Lung (tissue), 12 donors: Measurements from ENCODE around the gene TOB1. TPM values are rescaled to one million over a fixed set of nuclear protein-coding genes. Genes with fewer than 3 reads are reported as not detected.
"Not testable (repeated sequence)": the region's sequence is repeated elsewhere in the genome, so short reads cannot be mapped to it uniquely, and the experiment has no call there.

Source experiments
- ATAC-seq: fragments of 200-7000 bp; cut with Tn5 transposase; one replicate; pipeline ENCODE4 v1.9.1; 2020; ENCODE audit warnings: moderate number of reproducible peaks; ENCODE audit not compliant: insufficient read depth, low FRiP score
- DNase-seq, 3 donors: peaks; one replicate each; pipeline ENCODE4 v3.0.0-alpha.2; 2013 to 2017
- H3K27ac ChIP-seq, 2 donors: one replicate each; pipeline ENCODE4 v1.5.1; 2013; ENCODE audit warnings: mild to moderate bottlenecking in 2 of 2, moderate library complexity in 2 of 2, control low read depth in 1 of 2, inconsistent platforms in 1 of 2, low read depth in 1 of 2, low read length in 1 of 2
- H3K27me3 ChIP-seq, 3 donors: one replicate each; pipeline ENCODE4 v1.5.1; 2013; ENCODE audit warnings: low read length in 2 of 3; ENCODE audit not compliant: control insufficient read depth in 3 of 3, insufficient read depth in 3 of 3
- H3K36me3 ChIP-seq, 4 donors: one replicate each; pipeline ENCODE4 v1.5.1; 2013; ENCODE audit warnings: low read length in 4 of 4, mild to moderate bottlenecking in 1 of 4, moderate library complexity in 1 of 4; ENCODE audit not compliant: control insufficient read depth in 4 of 4, insufficient read depth in 4 of 4
- H3K4me1 ChIP-seq, 5 donors: one replicate each; pipeline ENCODE4 v1.5.1; 2013; ENCODE audit warnings: low read length in 5 of 5, mild to moderate bottlenecking in 2 of 5, moderate library complexity in 1 of 5; ENCODE audit not compliant: control insufficient read depth in 5 of 5, insufficient read depth in 5 of 5
- H3K4me3 ChIP-seq: one replicate; pipeline ENCODE4 v1.5.1; 2013; ENCODE audit warnings: mild to moderate bottlenecking, control low read depth, moderate library complexity
- H3K9ac ChIP-seq, 2 donors: one replicate each; pipeline ENCODE4 v1.5.1; 2013; ENCODE audit warnings: low read length in 2 of 2, control low read depth in 1 of 2; ENCODE audit not compliant: insufficient read depth in 1 of 2
- H3K9me3 ChIP-seq, 4 donors: one replicate each; pipeline ENCODE4 v1.5.1; 2013; ENCODE audit warnings: low read length in 3 of 4, mild to moderate bottlenecking in 1 of 4, moderate library complexity in 1 of 4; ENCODE audit not compliant: control insufficient read depth in 4 of 4, insufficient read depth in 3 of 4
- WGBS, 2 donors: extraction: QIAGEN DNeasy Blood & Tissue Kit; methylation state at CpG; one replicate each; pipeline ENCODE4 v1.1.7; 2013; 5-methylcytosine and 5-hydroxymethylcytosine counted together
- polyA plus RNA-seq, 2 donors: library from polyadenylated mRNA; stranded (reverse); fragments of 200-250 nt; gene quantifications; one replicate each; pipeline ENCODE4 v1.2.1, GENCODE V29; 2013
- total RNA-seq, 2 donors: library from RNA; depleted of rRNA in 1 of 2; stranded (reverse); fragments of >200 nt in 1 of 2; gene quantifications; one replicate each; pipeline ENCODE4 v1.2.1, GENCODE V29; 2014 to 2021
- TF ChIP-seq, protein P1 (sequence below): IDR thresholded peaks from 2 replicates; pipeline ENCODE4 v1.5.1; 2012; ENCODE audit warnings: mild to moderate bottlenecking; ENCODE audit errors: control extremely low read depth, extremely low read depth
- donor health status: control.
- donor health status: control.
- donor health status: Bipolar disorder and iron deficiency.
- donor health status: healthy.
- donor health status: DM: yes; HTN: yes; CAD: no.

Gene TOB1
- total and polyA plus RNA-seq, 4 donors = 15.3 to 75.5 (median 29.5) TPM

DNA sequence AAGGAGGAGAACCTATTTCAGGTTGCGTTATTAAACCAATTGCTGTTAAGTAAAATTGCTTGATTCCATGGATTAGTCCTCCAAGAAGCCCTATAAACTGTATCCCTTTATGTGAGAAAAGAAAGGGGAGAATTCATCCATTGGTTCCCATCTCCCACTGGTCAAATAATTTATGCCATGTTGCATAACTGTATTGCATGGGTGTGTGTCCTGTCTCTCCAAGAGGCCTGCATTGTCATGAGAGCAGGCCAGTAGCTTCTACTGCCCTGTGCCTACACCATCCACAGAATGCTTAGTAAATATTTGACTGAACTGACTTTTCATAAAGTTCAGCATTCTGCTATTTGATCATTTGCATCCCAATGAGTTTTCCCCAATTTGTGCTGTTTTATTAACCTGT, 11.7 kb upstream of the TOB1 start:
- ATAC-seq (no peak), DNase-seq (no peak)
- WGBS, 2 donors = 97 to 98% methylated on average over 1 of the region's 1 CpG
- H3K27ac ChIP-seq = no peak overlapping the region
- H3K9me3 ChIP-seq = peaks cover 0 to 6% (median 0%) of the 10 kb centered on the region in 4 donors
- H3K36me3 ChIP-seq = no peaks in the 10 kb centered on the region
- TF ChIP-seq, protein P1, sequence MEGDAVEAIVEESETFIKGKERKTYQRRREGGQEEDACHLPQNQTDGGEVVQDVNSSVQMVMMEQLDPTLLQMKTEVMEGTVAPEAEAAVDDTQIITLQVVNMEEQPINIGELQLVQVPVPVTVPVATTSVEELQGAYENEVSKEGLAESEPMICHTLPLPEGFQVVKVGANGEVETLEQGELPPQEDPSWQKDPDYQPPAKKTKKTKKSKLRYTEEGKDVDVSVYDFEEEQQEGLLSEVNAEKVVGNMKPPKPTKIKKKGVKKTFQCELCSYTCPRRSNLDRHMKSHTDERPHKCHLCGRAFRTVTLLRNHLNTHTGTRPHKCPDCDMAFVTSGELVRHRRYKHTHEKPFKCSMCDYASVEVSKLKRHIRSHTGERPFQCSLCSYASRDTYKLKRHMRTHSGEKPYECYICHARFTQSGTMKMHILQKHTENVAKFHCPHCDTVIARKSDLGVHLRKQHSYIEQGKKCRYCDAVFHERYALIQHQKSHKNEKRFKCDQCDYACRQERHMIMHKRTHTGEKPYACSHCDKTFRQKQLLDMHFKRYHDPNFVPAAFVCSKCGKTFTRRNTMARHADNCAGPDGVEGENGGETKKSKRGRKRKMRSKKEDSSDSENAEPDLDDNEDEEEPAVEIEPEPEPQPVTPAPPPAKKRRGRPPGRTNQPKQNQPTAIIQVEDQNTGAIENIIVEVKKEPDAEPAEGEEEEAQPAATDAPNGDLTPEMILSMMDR = no peak
- H3K27me3 ChIP-seq = no peaks in the 10 kb centered on the region
- H3K4me3 ChIP-seq = no peak overlapping the region
- no peak overlapping the region for H3K9ac ChIP-seq
- H3K4me1 ChIP-seq = peaks cover 0 to under 1% (median 0%) of the 10 kb centered on the region in 5 donors

DNA sequence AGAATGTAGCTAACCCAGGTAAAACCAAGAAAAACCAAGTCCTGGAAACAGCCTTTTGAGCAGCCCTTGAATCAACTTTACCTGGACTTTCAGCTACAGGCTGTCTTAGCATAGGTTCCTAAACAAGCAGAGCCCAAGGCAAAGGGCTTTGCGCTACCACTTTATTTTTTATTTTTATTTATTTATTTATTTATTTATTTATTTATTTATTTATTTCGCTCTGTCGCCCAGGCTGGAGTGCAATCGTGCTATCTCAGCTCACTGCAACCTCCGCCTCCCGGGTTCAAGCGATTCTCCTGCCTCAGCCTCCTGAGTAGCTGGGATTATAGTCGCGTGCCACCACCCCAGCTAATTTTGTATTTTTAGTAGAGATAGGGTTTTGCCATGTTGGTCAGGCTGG, 10.9 kb upstream of the TOB1 start:
- H3K27ac ChIP-seq, H3K27me3 ChIP-seq, H3K36me3 ChIP-seq, ATAC-seq, H3K9ac ChIP-seq, H3K9me3 ChIP-seq, H3K4me1 ChIP-seq, DNase-seq, H3K4me3 ChIP-seq: not testable (repeated sequence)
- WGBS, 2 donors = 96 to 97% methylated on average over 9 of the region's 9 CpGs

GRCh38 chr17:50875074-50875473, 8.9 kb upstream of the TOB1 start:
- TF ChIP-seq, protein P1 = no peak
- H3K27ac ChIP-seq = no peak overlapping the region
- no peak overlapping the region for H3K4me3 ChIP-seq
- ATAC-seq (no peak), DNase-seq (no peak)
- peaks cover 0 to 3% (median 0%) of the 10 kb centered on the region in 5 donors for H3K4me1 ChIP-seq
- H3K36me3 ChIP-seq = no peaks in the 10 kb centered on the region
- no peak overlapping the region for H3K9ac ChIP-seq
- H3K27me3 ChIP-seq = no peaks in the 10 kb centered on the region
- 58 to 59% methylated on average over 2 of the region's 2 CpGs for WGBS, 2 donors
- H3K9me3 ChIP-seq = peaks cover 0 to 5% (median 0%) of the 10 kb centered on the region in 4 donors

DNA sequence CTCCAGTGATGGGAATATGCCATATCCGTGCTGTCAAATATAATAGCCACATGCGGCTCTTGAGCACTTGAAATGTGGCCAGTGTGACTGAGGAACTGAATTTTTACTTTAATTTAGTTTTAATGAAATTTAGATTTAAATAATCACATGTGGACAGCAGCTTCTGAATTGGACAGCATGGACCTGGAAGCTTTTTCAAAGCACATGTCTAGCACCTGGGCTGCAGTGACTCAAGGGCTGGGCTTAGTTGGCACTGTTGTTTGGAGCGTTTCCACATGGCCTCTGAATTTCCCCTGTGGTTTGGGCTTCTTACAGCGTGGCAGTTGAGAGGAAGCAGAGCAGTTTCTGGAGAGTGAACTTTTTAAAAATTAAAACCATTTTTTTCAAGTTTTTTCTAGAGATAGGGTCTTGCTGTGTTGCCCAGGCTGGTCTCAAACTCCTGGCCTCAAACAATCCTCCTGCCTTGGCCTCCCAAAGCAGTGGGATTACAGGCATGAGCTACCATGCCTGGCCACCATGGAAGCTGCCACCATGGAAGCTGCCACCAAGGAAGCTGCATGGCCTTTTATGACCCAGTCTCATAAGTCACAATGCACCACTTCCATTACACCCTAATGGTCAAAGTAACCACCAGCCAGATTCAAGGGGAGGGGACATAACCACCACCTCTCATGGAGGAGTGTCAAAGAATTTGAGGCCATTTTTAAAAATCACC, 6.7 kb upstream of the TOB1 start:
- DNase-seq (no peak), ATAC-seq (no peak)
- no peaks in the 10 kb centered on the region for H3K36me3 ChIP-seq
- no peaks in the 10 kb centered on the region for H3K27me3 ChIP-seq
- no peak overlapping the region for H3K9ac ChIP-seq
- no peak overlapping the region for H3K4me3 ChIP-seq
- WGBS, 2 donors = 30 to 48% methylated on average over 4 of the region's 4 CpGs
- H3K27ac ChIP-seq = no peak overlapping the region
- TF ChIP-seq, protein P1 = no peak
- H3K4me1 ChIP-seq = peaks cover 0 to 5% (median 2%) of the 10 kb centered on the region in 5 donors
- no peaks in the 10 kb centered on the region for H3K9me3 ChIP-seq
